T-cell (primary cell): ENCODE measurements around the gene ADPGK. TPM values are rescaled to one million over a fixed set of nuclear protein-coding genes. Genes with fewer than 3 reads are reported as not detected.
A peak's percentile ranks its signal among the peaks of the same experiment; 100 is the strongest.

Source experiments
- ATAC-seq, 4 experiments: fragments of 200-7000 bp in 3 of 4; fragments of 150-1000 bp in 1 of 4; cut with Tn5 transposase; replicated peaks in 1 of 4; 1 replicate in 3 of 4; 2 replicates in 1 of 4; pipeline ENCODE4 v1.10.0; 2021; ENCODE audit warnings: moderate library complexity in 3 of 4, mild to moderate bottlenecking in 2 of 4, moderate number of reproducible peaks in 1 of 4
- CTCF ChIA-PET, 2 donors: fragments of 300-600 bp; sonication (Branson Sonifier 250); formaldehyde crosslinking; loops; one replicate each; lab custom pipeline; 2022; ENCODE audit warnings: antibody characterized with exemption in 2 of 2; lab: Charles Lee
- POLR2A ChIA-PET, 2 donors: fragments of 300-600 bp; sonication (Branson Sonifier 250); formaldehyde crosslinking; loops; one replicate each; lab custom pipeline; 2022; ENCODE audit warnings: antibody characterized with exemption in 2 of 2; lab: Charles Lee
- DNase-seq, 35 experiments: peaks; one replicate each; pipeline versions ENCODE4 v3.0.0 to v3.0.0-alpha.2; 2013 to 2023
- H3K27ac ChIP-seq: one replicate; pipeline ENCODE4 v1.5.1; 2013; ENCODE audit warnings: low read length
- H3K27me3 ChIP-seq, 2 experiments: replicated peaks in 1 of 2; 1 replicate in 1 of 2; 2 replicates in 1 of 2; pipeline versions ENCODE4 v1.6.1 to v1.7.0; 2013; ENCODE audit warnings: low read length in 1 of 2, mixed read lengths in 1 of 2; ENCODE audit not compliant: control insufficient read depth in 2 of 2, insufficient read depth in 2 of 2; ENCODE audit errors: extremely low read depth in 1 of 2
- H3K36me3 ChIP-seq, 2 donors: 1 replicate in 1 of 2; 2 replicates in 1 of 2; pipeline versions ENCODE4 v1.6.1 to v1.7.0; 2013; ENCODE audit warnings: low read length in 1 of 2; ENCODE audit not compliant: control insufficient read depth in 2 of 2, insufficient read depth in 1 of 2; ENCODE audit errors: extremely low read depth in 1 of 2
- H3K4me1 ChIP-seq, 2 experiments: 1 replicate in 1 of 2; 2 replicates in 1 of 2; pipeline versions ENCODE4 v1.6.1 to v1.7.0; 2013; ENCODE audit warnings: low read length in 2 of 2, mixed read lengths in 1 of 2; ENCODE audit not compliant: insufficient read depth in 2 of 2, control insufficient read depth in 1 of 2; ENCODE audit errors: extremely low read depth in 1 of 2
- H3K4me3 ChIP-seq, 2 donors: 1 replicate in 1 of 2; 2 replicates in 1 of 2; pipeline versions ENCODE4 v1.5.1 to v1.7.0; 2013; ENCODE audit warnings: mild to moderate bottlenecking in 2 of 2, low read length in 1 of 2, moderate library complexity in 1 of 2; ENCODE audit not compliant: control insufficient read depth in 1 of 2; ENCODE audit errors: extremely low read depth in 1 of 2
- H3K9me3 ChIP-seq: 2 replicates; pipeline ENCODE4 v1.7.0; 2013
- H3K27ac Mint-ChIP-seq, 2 donors: one replicate each; pipeline ENCODE4 v1.8.0; 2020 to 2021; ENCODE audit warnings: mild to moderate bottlenecking in 2 of 2, mixed read lengths in 2 of 2
- H3K27me3 Mint-ChIP-seq, 2 donors: one replicate each; pipeline ENCODE4 v1.8.0; 2021 to 2022; ENCODE audit warnings: mixed read lengths in 2 of 2
- H3K36me3 Mint-ChIP-seq: one replicate; pipeline ENCODE4 v1.8.0; 2021; ENCODE audit warnings: mixed read lengths
- H3K4me1 Mint-ChIP-seq, 3 donors: one replicate each; pipeline ENCODE4 v1.8.0; 2020 to 2022; ENCODE audit warnings: mixed read lengths in 3 of 3, mild to moderate bottlenecking in 1 of 3
- H3K4me3 Mint-ChIP-seq, 3 donors: one replicate each; pipeline ENCODE4 v1.8.0; 2020 to 2022; ENCODE audit warnings: mild to moderate bottlenecking in 3 of 3, mixed read lengths in 3 of 3, moderate library complexity in 3 of 3
- H3K9me3 Mint-ChIP-seq, 3 donors: one replicate each; pipeline ENCODE4 v1.8.0; 2020 to 2022; ENCODE audit warnings: mixed read lengths in 3 of 3
- WGBS: methylation state at CpG from one replicate; pipeline ENCODE4 v1.1.5; 2013; ENCODE audit warnings: missing lambda C conversion rate; ENCODE audit not compliant: insufficient coverage; 5-methylcytosine and 5-hydroxymethylcytosine counted together
- total RNA-seq, 35 experiments: library from RNA in 6 of 35; stranded (reverse) in 6 of 35; fragments of 120-200 nt in 1 of 35; gene quantifications; one replicate each; pipeline versions ENCODE4 v1.2.1 to v1.2.4 and lab custom pipeline; 2013 to 2026

ADPGK gene
- total RNA-seq, 5 donors from 2014 or later (not counting 1 experiment from before 2014, with no cell fraction given) = 97.0 to 106 (median 102) TPM

DNA sequence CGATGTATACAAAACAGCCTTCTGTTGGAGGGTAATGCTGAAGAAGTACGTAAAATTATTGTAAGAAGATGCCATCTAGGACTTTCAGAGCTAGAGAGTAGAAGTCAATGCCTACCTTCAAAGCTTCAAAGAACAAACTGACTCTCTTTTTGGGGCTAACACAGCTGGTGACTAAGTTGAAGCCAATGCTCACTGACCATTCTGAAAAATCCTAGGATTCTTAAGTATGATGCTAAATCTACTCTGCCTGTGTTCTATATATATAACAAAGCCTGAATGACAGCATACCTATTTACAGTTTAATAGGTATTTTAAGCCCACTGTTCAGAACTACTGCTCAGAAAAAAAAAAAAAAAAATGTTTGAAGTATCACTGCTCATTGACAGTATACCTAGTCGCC lies 18.9 kb downstream of the ADPGK start:
- Histone ChIP-seq H3K36me3 (peaks cover 5 to 64% of the 10 kb centered on the region in 2 donors), H3K27ac (no peak overlapping the region), H3K4me3 (no peak overlapping the region), H3K27me3 (no peaks in the 10 kb centered on the region), H3K9me3 (peaks cover 6% of the 10 kb centered on the region), H3K4me1 (no peaks in the 10 kb centered on the region)
- Mint-ChIP-seq H3K36me3 (peaks cover 65% of the 10 kb centered on the region), H3K4me3 (no peak overlapping the region), H3K27ac (no peak overlapping the region), H3K27me3 (no peaks in the 10 kb centered on the region), H3K9me3 (peaks cover 4 to 16% (median 8%) of the 10 kb centered on the region in 3 donors), H3K4me1 (peaks cover 0 to 8% (median 4%) of the 10 kb centered on the region in 3 donors)
- DNase-seq (no peak), ATAC-seq (no peak)
- CTCF ChIA-PET = interaction anchor here (0.6 to 0.8 kb wide), 4 partner anchors 43 to 257 kb away, joined by 3 to 4 read pairs (median 4); no protein-coding TSS in a partner anchor
- no CpG with 5 or more reads among the region's 3 CpGs for WGBS
- POLR2A ChIA-PET = interaction anchor here in 1 of 2 donors (0.8 kb wide), 1 partner anchor 17 kb away, joined by 7 read pairs; no protein-coding TSS in a partner anchor

DNA sequence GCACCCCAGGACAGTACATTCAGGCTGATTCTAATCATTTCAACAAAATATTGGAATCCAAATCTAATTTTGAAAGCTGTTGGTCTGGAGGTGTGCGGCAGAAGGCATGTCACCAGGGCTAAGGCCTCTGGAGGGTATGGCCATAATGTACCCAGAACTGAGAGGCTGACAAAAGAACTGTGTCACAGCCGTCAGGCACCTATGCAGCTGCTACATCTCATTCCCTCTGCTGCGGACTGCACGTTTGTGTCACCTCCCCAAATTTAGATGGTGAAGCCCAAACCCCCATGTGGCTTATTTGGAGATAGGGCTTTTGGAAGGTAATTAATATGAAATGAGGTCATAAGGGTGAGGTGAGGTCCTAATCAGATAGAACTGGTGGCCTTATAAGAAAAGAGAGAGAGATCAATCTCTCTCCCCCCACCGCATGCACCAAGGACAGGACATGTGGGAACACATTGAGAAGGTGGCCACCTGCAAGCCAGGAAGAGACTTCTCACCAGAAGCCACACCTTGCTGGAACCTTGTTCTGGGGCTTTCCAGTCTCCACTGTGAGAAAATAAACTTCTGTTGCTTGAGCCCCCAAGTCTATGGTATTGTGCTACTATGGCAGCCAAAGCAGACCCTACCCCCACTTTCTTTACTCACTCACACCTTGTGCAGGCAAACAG lies 22.8 kb downstream of the ADPGK start:
- ChIA-PET POLR2A (interaction anchor here in 1 of 2 donors (0.6 kb wide), 1 partner anchor 829 kb away, joined by 6 read pairs; no protein-coding TSS in a partner anchor), CTCF (no interaction called here)
- DNase-seq (no peak), ATAC-seq (no peak)
- H3K27ac Mint-ChIP-seq = no peak overlapping the region
- Histone ChIP-seq H3K4me1 (no peaks in the 10 kb centered on the region), H3K4me3 (no peak overlapping the region), H3K9me3 (no peaks in the 10 kb centered on the region), H3K27me3 (no peaks in the 10 kb centered on the region), H3K27ac (no peak overlapping the region), H3K36me3 (peaks cover 5 to 68% of the 10 kb centered on the region in 2 donors)
- WGBS = 100% methylated on average over 1 of the region's 5 CpGs
- no peak overlapping the region for H3K4me3 Mint-ChIP-seq
- peaks cover 64% of the 10 kb centered on the region for H3K36me3 Mint-ChIP-seq
- H3K27me3 Mint-ChIP-seq = no peaks in the 10 kb centered on the region
- peaks cover 2 to 15% (median 11%) of the 10 kb centered on the region in 3 donors for H3K4me1 Mint-ChIP-seq
- H3K9me3 Mint-ChIP-seq = no peaks in the 10 kb centered on the region

GRCh38 chr15:72758182-72758581 lies 25.4 kb downstream of the ADPGK start:
- Mint-ChIP-seq H3K4me1 (peaks cover 19 to 25% (median 24%) of the 10 kb centered on the region in 3 donors), H3K4me3 (no peak overlapping the region), H3K9me3 (no peaks in the 10 kb centered on the region), H3K27ac (no peak overlapping the region), H3K36me3 (peaks cover 69% of the 10 kb centered on the region), H3K27me3 (no peaks in the 10 kb centered on the region)
- CTCF ChIA-PET = no interaction called here
- DNase-seq (no peak), ATAC-seq (no peak)
- Histone ChIP-seq H3K27me3 (no peaks in the 10 kb centered on the region), H3K4me1 (no peaks in the 10 kb centered on the region), H3K4me3 (no peak overlapping the region), H3K9me3 (no peaks in the 10 kb centered on the region), H3K36me3 (peaks cover 15 to 86% of the 10 kb centered on the region in 2 donors), H3K27ac (no peak overlapping the region)
- POLR2A ChIA-PET = interaction anchor here in 1 of 2 donors (0.5 to 0.7 kb wide), 3 partner anchors 8 to 406 kb away, joined by 3 to 5 read pairs (median 3); no protein-coding TSS in a partner anchor
- no CpG with 5 or more reads among the region's 3 CpGs for WGBS

- Mint-ChIP-seq H3K36me3 (peaks cover 69% of the 10 kb centered on the region), H3K27me3 (no peaks in the 10 kb centered on the region), H3K9me3 (no peaks in the 10 kb centered on the region), H3K4me1 (peaks cover 37 to 44% (median 39%) of the 10 kb centered on the region in 3 donors), H3K4me3 (no peak overlapping the region), H3K27ac (peak overlapping the region in 1 of 2 donors; percentile 46)
- H3K4me1 ChIP-seq = peaks cover 0 to 7% of the 10 kb centered on the region in 2 experiments
- no peak overlapping the region for H3K27ac ChIP-seq
- DNase-seq (no peak), ATAC-seq (no peak)
- ChIA-PET POLR2A (no interaction called here), CTCF (no interaction called here)
- H3K27me3 ChIP-seq = no peaks in the 10 kb centered on the region
- no peak overlapping the region for H3K4me3 ChIP-seq
- H3K36me3 ChIP-seq = peaks cover 20 to 73% of the 10 kb centered on the region in 2 donors
- no CpG with 5 or more reads among the region's 6 CpGs for WGBS
- H3K9me3 ChIP-seq = no peaks in the 10 kb centered on the region
These were observed 29.5 kb downstream of the ADPGK start for GRCh38 chr15:72754096-72754495.

GRCh38 chr15:72751751-72752455 lies 31.7 kb downstream of the ADPGK start:
- Histone ChIP-seq H3K36me3 (peaks cover 18 to 55% of the 10 kb centered on the region in 2 donors), H3K4me3 (no peak overlapping the region), H3K4me1 (peaks cover 0 to 7% of the 10 kb centered on the region in 2 experiments), H3K27me3 (no peaks in the 10 kb centered on the region), H3K27ac (no peak overlapping the region), H3K9me3 (no peaks in the 10 kb centered on the region)
- CTCF ChIA-PET = no interaction called here
- H3K4me1 Mint-ChIP-seq = peaks cover 33 to 39% (median 36%) of the 10 kb centered on the region in 3 donors
- POLR2A ChIA-PET = interaction anchor here in 1 of 2 donors (0.8 kb wide), 1 partner anchor 15 kb away, joined by 3 read pairs; no protein-coding TSS in a partner anchor
- peak overlapping the region in 1 of 3 donors; percentile 54 for H3K4me3 Mint-ChIP-seq
- no peaks in the 10 kb centered on the region for H3K27me3 Mint-ChIP-seq
- H3K9me3 Mint-ChIP-seq = no peaks in the 10 kb centered on the region
- DNase-seq = peak in 1 of 35 experiments; percentile 8
- ATAC-seq = no peak
- peak overlapping the region; percentile 65 to 83 for H3K27ac Mint-ChIP-seq
- peaks cover 60% of the 10 kb centered on the region for H3K36me3 Mint-ChIP-seq
- 75% methylated on average over 3 of the region's 9 CpGs for WGBS

- no peaks in the 10 kb centered on the region for H3K9me3 ChIP-seq
- H3K4me3 Mint-ChIP-seq = no peak overlapping the region
- ATAC-seq (no peak), DNase-seq (no peak)
- CTCF ChIA-PET = interaction anchor here (0.6 to 1.4 kb wide), 3 partner anchors 15 to 28 kb away, joined by 3 to 9 read pairs (median 3); no protein-coding TSS in a partner anchor
- H3K27me3 ChIP-seq = no peaks in the 10 kb centered on the region
- H3K4me3 ChIP-seq = no peak overlapping the region
- peak overlapping the region in 1 of 2 donors; percentile 16 for H3K27ac Mint-ChIP-seq
- H3K9me3 Mint-ChIP-seq = no peaks in the 10 kb centered on the region
- POLR2A ChIA-PET = interaction anchor here in 1 of 2 donors (0.7 kb wide), 1 partner anchor 8 kb away, joined by 5 read pairs; no protein-coding TSS in a partner anchor
- peaks cover 26 to 32% (median 31%) of the 10 kb centered on the region in 3 donors for H3K4me1 Mint-ChIP-seq
- H3K27me3 Mint-ChIP-seq = no peaks in the 10 kb centered on the region
- H3K4me1 ChIP-seq = peaks cover 0 to 7% of the 10 kb centered on the region in 2 experiments
- H3K36me3 Mint-ChIP-seq = peaks cover 43% of the 10 kb centered on the region
- no CpG with 5 or more reads among the region's 2 CpGs for WGBS
- H3K27ac ChIP-seq = no peak overlapping the region
- H3K36me3 ChIP-seq = peaks cover 13 to 34% of the 10 kb centered on the region in 2 donors
These were observed 33.9 kb downstream of the ADPGK start for GRCh38 chr15:72749700-72750099.
